Measurements from ENCODE around the gene KIF1B. TPM values are rescaled to one million over a fixed set of nuclear protein-coding genes. Genes with fewer than 3 reads are reported as not detected.

The KIF1B gene
- total and polyA plus RNA-seq, 12 donors, result 12.9 to 67.2 (median 48.9) TPM

- Histone ChIP-seq H3K4me3 (no peak overlapping the region), H3K9me3 (replicated peaks in 1 of 3) (no peaks in the 10 kb centered on the region), H3K27me3 (no peaks in the 10 kb centered on the region), H3K27ac (no peak overlapping the region), H3K4me1 (replicated peaks in 1 of 2) (peaks cover 0 to 18% of the 10 kb centered on the region in 2 donors), H3K36me3 (replicated peaks in 1 of 2) (no peaks in the 10 kb centered on the region)
- TF ChIP-seq POLR2A (IDR thresholded peaks at IDR 0.05), result no peak
- no peak for TF ChIP-seq CTCF (IDR thresholded peaks at IDR 0.05)
- WGBS, 4 donors, result 76 to 92% (median 83%) methylated on average over 1 of the region's 1 CpG
- no peak for DNase-seq
- intact Hi-C loops (cut with DNase I), result no loop called here
Observed at GRCh38 chr1:10225573-10225972, 15.2 kb downstream of the KIF1B start.

- no peak overlapping the region for H3K27ac ChIP-seq
- intact Hi-C loops (cut with DNase I), result no loop called here
- DNase-seq, result no peak
- no peaks in the 10 kb centered on the region for H3K36me3 ChIP-seq (replicated peaks in 1 of 2)
- 89 to 94% (median 93%) methylated on average over 2 of the region's 2 CpGs for WGBS, 4 donors
- H3K4me3 ChIP-seq, result no peak overlapping the region
- H3K27me3 ChIP-seq, result no peaks in the 10 kb centered on the region
- H3K4me1 ChIP-seq (replicated peaks in 1 of 2), result peaks cover 7 to 14% of the 10 kb centered on the region in 2 donors
- TF ChIP-seq POLR2A (IDR thresholded peaks at IDR 0.05) (no peak), CTCF (IDR thresholded peaks at IDR 0.05) (no peak)
- H3K9me3 ChIP-seq (replicated peaks in 1 of 3), result no peaks in the 10 kb centered on the region
Observed at GRCh38 chr1:10228528-10228927, 18.2 kb downstream of the KIF1B start.

GRCh38 chr1:10229903-10230302, 19.5 kb downstream of the KIF1B start:
- intact Hi-C loops (cut with DNase I), result no loop called here
- TF ChIP-seq CTCF (IDR thresholded peaks at IDR 0.05) (no peak), POLR2A (IDR thresholded peaks at IDR 0.05) (no peak)
- WGBS, 4 donors, result 71 to 86% (median 78%) methylated on average over 5 of the region's 5 CpGs
- Histone ChIP-seq H3K9me3 (replicated peaks in 1 of 3) (no peaks in the 10 kb centered on the region), H3K27me3 (no peaks in the 10 kb centered on the region), H3K4me3 (no peak overlapping the region), H3K27ac (no peak overlapping the region), H3K4me1 (replicated peaks in 1 of 2) (peaks cover 14 to 15% of the 10 kb centered on the region in 2 donors), H3K36me3 (replicated peaks in 1 of 2) (no peaks in the 10 kb centered on the region)
- no peak for DNase-seq

GRCh38 chr1:10232163-10232562, 21.8 kb downstream of the KIF1B start:
- H3K27ac ChIP-seq, result peak overlapping the region in 1 of 5 donors; percentile 1
- no peaks in the 10 kb centered on the region for H3K36me3 ChIP-seq (replicated peaks in 1 of 2)
- TF ChIP-seq POLR2A (IDR thresholded peaks at IDR 0.05) (no peak), CTCF (IDR thresholded peaks at IDR 0.05) (no peak)
- DNase-seq, result no peak
- H3K27me3 ChIP-seq, result no peaks in the 10 kb centered on the region
- 30 to 49% (median 38%) methylated on average over 5 of the region's 5 CpGs for WGBS, 4 donors
- intact Hi-C loops (cut with DNase I), result no loop called here
- H3K4me3 ChIP-seq, result no peak overlapping the region
- no peaks in the 10 kb centered on the region for H3K9me3 ChIP-seq (replicated peaks in 1 of 3)
- peaks cover 14 to 16% of the 10 kb centered on the region in 2 donors for H3K4me1 ChIP-seq (replicated peaks in 1 of 2)
